ENCODE data around the gene ART3.
A peak's percentile ranks its signal among the peaks of the same experiment; 100 is the strongest.

The ART3 gene

GRCh38 chr4:76148142-76148865, 73.8 kb downstream of the ART3 start, which contains the start of gene NUP54:
NUP54 (minus strand) TSS chr4:76148397; CDS start chr4:76148374, 23 bp downstream.
- DNase-seq (ENCODE audit: low read depth), result peak; percentile 96

- no peak for DNase-seq (ENCODE audit: low read depth)
Measured at GRCh38 chr4:76153356-76153755, 78.8 kb downstream of the ART3 start.

GRCh38 chr4:76155979-76156378, 81.5 kb downstream of the ART3 start:
- no peak for DNase-seq (ENCODE audit: low read depth)

- no peak for DNase-seq (ENCODE audit: low read depth)
Measured at GRCh38 chr4:76156635-76157034, 82.1 kb downstream of the ART3 start.

- DNase-seq (ENCODE audit: low read depth), result no peak
Measured at GRCh38 chr4:76160355-76160754, 85.8 kb downstream of the ART3 start.
